HG03378 (cell line): ENCODE results near the gene MYH14.

Experiments
- ATAC-seq: cut with Tn5 transposase; IDR thresholded peaks from one replicate; pipeline ENCODE4 v1.9.1; 2021; ENCODE audit warnings: mild to moderate bottlenecking, moderate library complexity; ENCODE audit not compliant: unreplicated experiment

MYH14 gene

GRCh38 chr19:50203281-50204080 lies at the start of gene MYH14:
Gene MYH14, plus strand, starts transcription at chr19:50203622. Its CDS starts 6,744 bp downstream, at chr19:50210366.
- no peak for ATAC-seq

- ATAC-seq, result no peak
Observed at GRCh38 chr19:50154529-50154928, 48.9 kb upstream of the MYH14 start.

- no peak for ATAC-seq
Observed at GRCh38 chr19:50155520-50156109, 47.8 kb upstream of the MYH14 start.

GRCh38 chr19:50158577-50158976 lies 44.8 kb upstream of the MYH14 start:
- no peak for ATAC-seq

- no peak for ATAC-seq
Observed at GRCh38 chr19:50159078-50159477, 44.3 kb upstream of the MYH14 start.

GRCh38 chr19:50162988-50163387 lies 40.4 kb upstream of the MYH14 start, which contains the start of gene IZUMO2:
Gene IZUMO2, minus strand, starts transcription at chr19:50163281. Its CDS starts 87 bp downstream, at chr19:50163194.
- no peak for ATAC-seq

- ATAC-seq, result no peak
Observed at GRCh38 chr19:50167314-50167721, 36.1 kb upstream of the MYH14 start.

- no peak for ATAC-seq
Observed at GRCh38 chr19:50171752-50172151, 31.7 kb upstream of the MYH14 start.

GRCh38 chr19:50172726-50173125 lies 30.7 kb upstream of the MYH14 start:
- no peak for ATAC-seq

- ATAC-seq, result no peak
Observed at GRCh38 chr19:50173127-50173526, 30.3 kb upstream of the MYH14 start.

- ATAC-seq, result no peak
Observed at GRCh38 chr19:50174100-50174793, 29.2 kb upstream of the MYH14 start.

- no peak for ATAC-seq
Observed at GRCh38 chr19:50175924-50176323, 27.5 kb upstream of the MYH14 start.

- no peak for ATAC-seq
Observed at GRCh38 chr19:50176775-50177174, 26.6 kb upstream of the MYH14 start.

GRCh38 chr19:50178320-50178719 lies 25.1 kb upstream of the MYH14 start:
- no peak for ATAC-seq

GRCh38 chr19:50178859-50179537 lies 24.4 kb upstream of the MYH14 start:
- ATAC-seq, result no peak

- no peak for ATAC-seq
Observed at GRCh38 chr19:50181121-50181520, 22.3 kb upstream of the MYH14 start.

GRCh38 chr19:50184196-50184595 lies 19.2 kb upstream of the MYH14 start:
- no peak for ATAC-seq

- ATAC-seq, result no peak
Observed at GRCh38 chr19:50187937-50188336, 15.5 kb upstream of the MYH14 start.

GRCh38 chr19:50189331-50189730 lies 14.1 kb upstream of the MYH14 start:
- ATAC-seq, result no peak

- no peak for ATAC-seq
Observed at GRCh38 chr19:50190439-50190891, 13.0 kb upstream of the MYH14 start.

GRCh38 chr19:50191216-50191615 lies 12.2 kb upstream of the MYH14 start:
- no peak for ATAC-seq
